Measurements from ENCODE around the gene MEMO1.
"Not testable (repeated sequence)": the region's sequence is repeated elsewhere in the genome, so short reads cannot be mapped to it uniquely, and the experiment has no call there.

The MEMO1 gene

DNA sequence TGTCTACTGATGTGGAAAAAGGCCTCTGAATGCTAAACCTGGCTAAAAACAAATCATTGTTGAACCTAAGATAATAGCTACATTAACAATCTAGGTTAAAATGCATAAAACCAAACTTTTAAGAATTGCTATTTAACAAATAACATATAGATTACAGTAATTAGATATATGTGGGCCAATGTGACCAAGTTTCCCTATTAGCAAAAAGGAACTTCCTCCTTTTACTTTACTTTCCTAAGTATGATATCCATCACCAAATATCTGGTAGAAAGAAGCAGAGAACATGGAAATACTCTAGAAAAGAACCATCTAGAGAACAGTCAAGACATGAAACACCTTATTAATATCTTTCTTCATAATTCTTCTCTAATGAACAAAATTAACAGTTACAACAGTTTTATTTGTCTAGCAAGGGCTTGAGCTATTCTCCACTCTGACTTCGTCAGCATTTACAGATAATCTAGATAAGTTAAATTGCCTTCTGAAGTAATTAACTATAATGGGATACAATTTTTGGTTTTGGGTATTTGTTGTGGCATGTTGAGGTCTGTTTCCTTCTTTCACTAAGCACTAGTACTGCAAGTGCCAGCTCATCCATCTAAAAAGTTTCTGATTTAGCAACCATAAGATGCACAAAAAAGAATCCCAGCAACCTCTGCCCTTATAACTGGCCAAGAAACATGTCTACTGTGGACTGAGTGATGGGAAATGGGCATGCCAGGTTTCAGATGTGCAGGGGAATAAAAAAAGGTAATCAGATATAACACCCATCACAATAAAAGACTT is 53.3 kb downstream of the MEMO1 start:
- DNase-seq, result no peak

DNA sequence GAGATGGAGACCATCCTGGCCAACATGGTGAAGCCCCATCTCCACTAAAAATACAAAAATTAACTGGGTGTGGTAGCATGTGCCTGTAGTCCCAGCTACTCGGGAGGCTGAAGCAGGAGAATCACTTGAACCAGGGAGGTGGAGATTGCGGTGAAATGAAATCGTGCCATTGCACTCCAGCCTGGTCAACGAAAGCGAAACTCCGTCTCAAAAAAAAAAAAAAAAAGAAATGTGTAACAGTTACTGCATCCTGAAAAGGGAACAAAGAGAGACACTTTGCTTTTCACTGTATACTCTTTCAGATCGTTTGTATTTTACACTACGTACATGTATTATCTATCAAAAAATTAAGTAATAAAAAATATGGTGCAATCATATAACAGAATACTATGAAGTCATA is 53.9 kb downstream of the MEMO1 start:
- not testable (repeated sequence) for DNase-seq

- DNase-seq, result no peak
Observed at GRCh38 chr2:31956312-31956711, 54.5 kb downstream of the MEMO1 start.

DNA sequence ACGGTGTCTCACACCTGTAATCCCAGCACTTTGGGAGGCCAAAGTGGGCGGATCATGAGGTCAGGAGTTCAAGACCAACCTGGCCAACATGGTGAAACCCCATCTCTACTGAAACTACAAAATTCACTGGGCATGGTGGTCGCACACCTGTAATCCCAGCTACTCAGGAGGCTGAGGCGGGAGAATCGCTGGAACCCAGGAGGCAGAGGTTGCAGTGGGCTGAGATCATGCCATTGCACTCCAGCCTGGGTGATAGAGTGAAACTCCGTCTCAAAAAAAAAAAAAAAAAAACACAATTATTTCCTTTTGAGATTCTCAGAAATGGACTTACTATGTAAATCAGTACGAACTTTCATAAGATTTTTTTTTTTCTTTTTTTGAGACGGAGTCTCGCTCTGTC is 57.7 kb downstream of the MEMO1 start:
- not testable (repeated sequence) for DNase-seq

DNA sequence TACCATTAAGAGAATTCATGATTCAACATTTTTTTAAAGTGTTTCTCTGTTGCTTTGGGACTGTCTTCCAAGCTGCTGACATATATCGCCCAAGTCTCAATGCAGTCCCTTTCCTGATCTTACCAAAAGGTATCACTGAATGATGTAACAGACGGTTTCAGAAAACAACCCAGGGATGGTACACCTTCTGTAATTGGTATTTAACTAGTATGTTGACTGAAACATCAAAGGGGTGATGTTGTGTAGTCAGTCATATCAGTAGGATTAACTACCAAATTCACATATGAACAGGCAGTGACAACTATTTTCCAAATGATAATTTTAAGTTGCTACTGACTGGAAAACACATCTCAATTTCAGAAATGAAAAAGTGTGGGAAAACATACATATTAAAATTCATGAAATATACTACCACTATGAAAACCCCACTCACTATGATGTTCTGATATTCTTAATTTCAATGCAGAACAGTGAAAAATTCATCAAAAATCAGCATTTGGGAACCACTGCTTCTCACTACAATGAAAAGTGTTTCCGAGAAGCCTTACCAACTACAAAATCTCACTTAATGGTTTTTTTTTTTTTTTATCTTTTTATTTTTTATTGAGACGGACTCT is 59.8 kb downstream of the MEMO1 start:
- no peak for DNase-seq

- no peak for DNase-seq
Observed at GRCh38 chr2:31947871-31948270, 62.9 kb downstream of the MEMO1 start.

DNA sequence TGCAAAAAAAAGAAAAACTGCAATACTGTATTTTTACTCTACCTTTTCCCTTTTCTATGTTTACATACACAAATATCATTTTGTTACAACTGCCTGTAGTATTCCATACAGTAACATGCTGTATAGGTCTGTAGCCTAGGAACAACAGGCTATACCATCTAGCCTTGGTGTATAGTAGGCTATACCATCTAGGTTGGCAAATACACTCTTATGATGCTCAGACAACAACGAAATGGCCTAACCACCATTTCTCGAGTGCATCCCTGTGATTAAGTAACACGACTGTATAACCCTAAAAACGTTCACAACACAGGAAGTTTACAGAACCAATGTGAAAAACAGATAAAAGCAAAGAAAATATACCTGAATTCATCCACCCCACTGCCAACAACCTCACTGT is 64.0 kb downstream of the MEMO1 start:
- no peak for DNase-seq

DNA sequence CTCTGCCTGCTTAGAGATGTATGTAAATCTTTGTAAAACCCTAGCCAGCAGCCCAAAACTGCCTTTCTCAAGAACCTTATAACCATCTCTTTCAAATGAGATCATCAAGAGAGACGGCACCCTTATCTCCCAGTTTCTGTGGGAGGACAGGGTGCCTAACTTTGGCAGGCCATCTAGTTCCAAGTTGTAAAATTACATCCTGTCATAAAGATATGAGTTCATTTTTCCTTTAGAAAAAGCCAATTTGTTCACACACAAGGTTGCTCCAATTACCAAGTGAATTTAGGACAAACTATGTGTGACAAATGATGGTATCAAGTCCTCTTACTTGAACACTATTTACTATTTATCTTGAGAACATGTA is 65.3 kb downstream of the MEMO1 start:
- no peak for DNase-seq

DNA sequence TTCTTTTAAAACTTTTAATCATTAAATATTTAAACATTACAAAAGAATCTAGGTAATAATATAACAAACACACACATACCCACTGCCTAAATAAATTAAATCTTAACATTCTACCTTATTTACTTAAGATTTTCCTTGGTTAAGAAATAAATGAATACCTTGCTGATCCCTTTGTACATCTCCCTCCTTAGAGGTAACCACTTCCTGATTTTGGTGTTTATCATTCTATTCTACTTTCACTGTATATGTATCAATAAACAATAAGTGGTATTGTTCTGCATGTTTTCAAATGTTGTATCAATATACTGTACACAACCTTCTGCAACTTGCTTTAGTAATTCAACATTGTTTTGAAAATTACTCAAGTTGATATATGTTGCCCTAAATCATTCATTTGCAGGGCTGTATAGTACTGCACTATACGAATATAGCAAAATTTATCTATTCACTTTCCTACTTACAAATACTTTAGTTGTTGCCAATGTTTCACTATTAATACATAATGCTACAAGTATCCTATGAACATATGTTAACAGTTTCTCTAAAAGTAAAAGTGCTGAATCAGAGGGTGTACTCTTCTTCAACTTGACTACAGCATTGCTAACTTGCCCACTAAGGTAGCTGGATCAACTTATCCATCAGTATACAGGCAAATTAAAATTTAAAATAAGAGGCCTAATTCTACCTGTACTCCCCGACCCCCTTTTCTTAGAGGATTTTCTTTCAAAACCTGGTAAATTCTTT is 65.8 kb downstream of the MEMO1 start:
- no peak for DNase-seq

GRCh38 chr2:31943636-31944225 is 67.1 kb downstream of the MEMO1 start:
- no peak for DNase-seq

DNA sequence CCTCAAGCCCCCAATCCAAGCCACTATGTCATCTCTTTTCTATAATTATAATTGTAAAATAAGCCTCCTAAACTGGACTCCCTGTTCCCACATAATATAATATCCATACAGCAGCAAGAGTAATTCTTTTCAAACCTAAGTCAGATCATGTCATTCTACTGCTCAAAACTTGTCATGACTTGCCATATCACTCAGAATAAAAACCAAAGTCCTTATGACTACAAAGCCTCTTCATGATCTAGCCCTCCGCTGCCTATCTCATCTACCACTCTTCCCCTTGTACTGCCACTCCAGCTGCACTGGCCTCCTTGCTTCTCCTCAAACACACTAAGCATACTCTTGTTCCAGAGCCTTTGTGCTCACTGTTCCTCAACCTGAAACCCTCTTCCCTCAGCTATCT is 69.9 kb downstream of the MEMO1 start:
- no peak for DNase-seq

DNA sequence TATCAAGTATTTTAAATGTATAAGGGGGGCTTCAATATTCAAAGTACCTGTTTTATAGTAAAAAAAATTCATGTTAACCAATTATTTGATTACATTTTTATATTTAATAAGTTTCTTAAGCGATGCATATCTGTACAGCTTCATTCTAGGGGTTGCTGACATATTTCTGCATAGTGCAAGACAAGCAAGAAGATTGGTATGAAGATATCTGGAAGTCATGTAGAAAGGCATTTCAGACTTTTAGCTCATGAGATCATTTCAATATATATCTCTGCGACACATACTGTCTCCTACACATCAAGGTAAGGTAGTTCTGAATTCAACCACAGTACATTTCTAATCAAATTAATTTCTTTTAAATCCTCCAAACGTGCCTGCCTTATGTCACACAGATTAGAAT is 73.1 kb downstream of the MEMO1 start:
- no peak for DNase-seq

- DNase-seq, result no peak
Observed at GRCh38 chr2:31935370-31935769, 75.4 kb downstream of the MEMO1 start.

DNA sequence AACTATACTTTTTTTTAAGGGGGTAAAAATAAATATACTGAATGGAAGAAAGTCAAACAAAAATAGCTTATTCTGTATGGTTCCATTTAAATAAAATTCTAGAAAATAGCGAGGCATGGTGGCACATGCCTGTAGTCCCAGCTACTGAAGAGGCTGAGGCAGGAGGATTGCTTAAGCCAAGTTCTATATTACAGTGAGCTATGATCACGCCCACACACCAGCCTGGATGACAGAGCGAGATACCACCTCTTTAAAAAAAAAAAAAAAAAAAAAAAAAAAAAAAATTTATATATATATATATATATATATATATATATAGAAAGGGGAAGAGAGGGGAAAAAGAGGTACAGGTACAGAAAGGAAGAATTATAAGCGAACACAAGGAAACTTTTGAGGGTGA is 77.7 kb downstream of the MEMO1 start:
- DNase-seq, result no peak

DNA sequence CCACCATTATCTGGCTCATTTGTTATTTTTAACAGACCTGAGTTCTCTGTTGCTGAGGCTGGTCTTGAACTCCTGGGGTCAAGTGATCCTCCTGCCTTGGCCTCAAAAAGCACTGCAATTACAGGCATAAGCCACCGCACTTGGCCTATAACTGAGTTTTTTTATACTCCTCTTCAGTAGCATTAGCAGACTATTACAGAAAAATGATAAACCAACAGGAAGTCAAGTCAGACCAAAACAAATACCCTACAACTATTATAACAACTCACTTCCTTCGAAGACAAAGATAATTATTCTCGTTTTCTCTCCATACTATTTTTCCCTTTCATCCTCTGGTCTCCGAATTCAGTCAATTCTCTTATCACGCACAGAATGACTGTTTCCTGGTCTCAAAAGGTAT is 78.2 kb downstream of the MEMO1 start:
- no peak for DNase-seq

- DNase-seq, result no peak
Observed at GRCh38 chr2:31931916-31932315, 78.9 kb downstream of the MEMO1 start.

DNA sequence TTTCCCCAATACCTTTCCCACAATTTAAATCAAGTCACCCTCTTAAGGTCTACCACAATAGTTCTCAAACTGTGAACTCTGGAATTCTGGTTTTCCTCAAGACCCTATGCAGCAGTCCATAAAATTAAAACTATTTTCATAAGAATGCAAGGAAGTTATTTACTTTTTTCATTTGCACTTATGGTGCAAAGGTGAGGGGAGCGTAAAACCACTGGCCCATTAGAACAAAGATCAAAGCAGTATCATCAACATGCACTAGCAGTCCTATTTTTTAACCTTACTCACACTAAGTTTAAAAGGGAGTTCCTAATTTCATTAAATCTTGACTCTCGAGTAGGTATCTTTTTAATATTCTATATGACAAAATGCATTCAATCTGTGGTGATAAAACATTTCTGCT is 85.3 kb downstream of the MEMO1 start:
- no peak for DNase-seq

GRCh38 chr2:31923662-31924061 is 87.1 kb downstream of the MEMO1 start:
- no peak for DNase-seq

DNA sequence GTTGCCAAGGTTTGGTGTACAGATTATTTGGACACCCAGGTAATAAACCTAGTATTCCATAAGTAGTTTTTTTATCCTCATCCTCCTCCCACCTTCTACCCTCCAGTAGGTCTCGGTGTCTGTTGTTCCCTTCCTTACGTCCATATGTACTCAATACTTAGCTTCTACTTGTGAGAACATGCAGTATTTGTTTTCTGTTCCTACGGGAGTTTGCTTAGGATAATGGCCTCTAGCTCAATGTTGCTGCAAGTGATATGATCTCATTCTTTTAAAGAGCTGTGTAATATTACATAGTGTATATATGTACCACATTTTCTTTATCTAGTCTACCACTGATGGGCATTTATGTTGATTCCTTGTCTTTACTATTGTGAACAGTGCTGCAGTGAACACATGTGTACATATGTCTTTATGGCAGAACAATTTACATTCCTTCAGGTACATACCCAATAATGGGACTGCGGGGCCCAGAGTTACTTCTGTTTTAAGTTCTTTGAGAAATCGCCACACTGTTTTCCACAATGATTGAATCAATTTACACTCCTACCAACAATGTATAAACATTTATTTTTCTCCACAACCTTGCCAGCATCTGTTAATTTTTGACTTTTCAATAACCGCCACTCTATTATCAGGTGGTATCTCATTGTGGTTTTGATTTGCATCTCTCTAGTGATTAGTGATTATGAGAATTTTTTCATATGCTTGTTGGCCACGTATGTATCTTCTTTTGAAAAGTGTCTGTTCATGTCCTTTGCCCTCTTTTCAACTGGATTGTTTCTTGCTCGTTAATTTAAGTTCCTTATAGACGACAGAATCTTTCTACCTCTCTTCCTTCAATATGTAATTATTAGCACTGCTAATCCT is 88.0 kb downstream of the MEMO1 start:
- no peak for DNase-seq

- no peak for DNase-seq
Observed at GRCh38 chr2:31920962-31921361, 89.8 kb downstream of the MEMO1 start.

DNA sequence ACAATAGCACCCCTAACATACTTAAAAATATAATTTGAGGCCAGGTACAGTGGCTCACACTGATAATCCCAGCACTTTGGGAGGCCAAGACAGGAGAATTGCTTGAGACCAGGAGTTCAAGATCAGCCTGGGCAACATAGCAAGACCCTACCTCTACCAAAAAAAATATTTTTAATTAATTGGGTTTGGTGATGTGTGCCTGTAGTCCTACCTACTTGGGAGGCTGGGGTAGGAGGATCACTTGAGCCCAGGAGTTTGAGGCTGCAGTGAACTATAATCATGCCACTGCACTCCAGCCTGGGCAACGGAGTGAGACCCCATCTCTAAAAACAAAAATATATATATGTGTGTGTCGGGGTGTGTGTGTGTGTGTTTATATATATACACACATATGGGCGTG is 91.3 kb downstream of the MEMO1 start:
- no peak for DNase-seq
